Endothelial cell of umbilical vein (primary cell): ENCODE measurements around the gene WDR93. TPM values are rescaled to one million over a fixed set of nuclear protein-coding genes. Genes with fewer than 3 reads are reported as not detected.

Source experiments
- BruUV-seq: library from RNA; stranded (reverse); fragments of 400-500 nt; replicated peaks from 2 replicates; lab custom pipeline; 2021; lab: Mats Ljungman, UMichigan
- CTCF ChIA-PET: fragments of 300-600, 350-600 bp; sonication (Branson Sonifier 250); formaldehyde crosslinking; loops from one replicate; lab custom pipeline; 2021; ENCODE audit warnings: antibody characterized with exemption, inconsistent platforms; lab: Charles Lee
- POLR2A ChIA-PET: fragments of 300-600, 350-600 bp; sonication (Branson Sonifier 250); formaldehyde crosslinking; loops from one replicate; lab custom pipeline; 2021; ENCODE audit warnings: antibody characterized with exemption, inconsistent platforms; lab: Charles Lee
- DNase-seq: peaks from one replicate; pipeline ENCODE4 v3.0.0-alpha.2; 2011; ENCODE audit warnings: low read depth, low spot score
- FAIRE-seq: peaks from 2 replicates; lab custom pipeline; 2011; peaks lifted over from hg19 to GRCh38; lab: Jason Lieb, UNC
- H2AFZ ChIP-seq: 2 replicates; pipeline ENCODE4 v1.6.0; 2012; ENCODE audit warnings: low read depth, low read length, control low read depth, inconsistent platforms
- H3K27ac ChIP-seq: 2 replicates; pipeline ENCODE4 v1.5.1; 2011; ENCODE audit warnings: low read depth, mild to moderate bottlenecking, control low read depth, low read length, moderate library complexity; ENCODE audit not compliant: insufficient read depth
- H3K27me3 ChIP-seq, 2 experiments: 2 replicates each; pipeline versions ENCODE4 v1.6.0 to v1.6.1; 2011; ENCODE audit warnings: low read length in 2 of 2, mixed read lengths in 1 of 2; ENCODE audit not compliant: control insufficient read depth in 2 of 2, insufficient read depth in 2 of 2
- H3K36me3 ChIP-seq, 2 experiments: 2 replicates in 1 of 2; 3 replicates in 1 of 2; pipeline ENCODE4 v1.5.1; 2011; ENCODE audit warnings: low read length in 2 of 2, mild to moderate bottlenecking in 1 of 2, moderate library complexity in 1 of 2; ENCODE audit not compliant: control insufficient read depth in 2 of 2, insufficient read depth in 2 of 2; ENCODE audit errors: extremely low read depth in 1 of 2
- H3K4me1 ChIP-seq: 3 replicates; pipeline ENCODE4 v1.5.1; 2011; ENCODE audit warnings: mild to moderate bottlenecking, low read length; ENCODE audit not compliant: control insufficient read depth, insufficient read depth; ENCODE audit errors: extremely low read depth
- H3K4me2 ChIP-seq: 2 replicates; pipeline ENCODE4 v1.6.1; 2011; ENCODE audit warnings: low read length, control low read depth, mixed read lengths; ENCODE audit not compliant: insufficient read depth
- H3K4me3 ChIP-seq, 3 experiments: fragments of 200-600 bp in 1 of 3; sonication (generic), shearing (Covaris generic) in 1 of 3; replicated peaks in 1 of 3; 2 replicates each; pipeline ENCODE4 v1.5.1; 2011 to 2016; ENCODE audit warnings: control low read depth in 3 of 3, low read length in 3 of 3, mild to moderate bottlenecking in 2 of 3, inconsistent platforms in 1 of 3, low read depth in 1 of 3, moderate library complexity in 1 of 3; ENCODE audit not compliant: insufficient read depth in 1 of 3
- H3K79me2 ChIP-seq: 2 replicates; pipeline ENCODE4 v1.6.0; 2012; ENCODE audit warnings: low read length, inconsistent platforms; ENCODE audit not compliant: control insufficient read depth, insufficient read depth
- H3K9ac ChIP-seq: replicated peaks from 2 replicates; pipeline ENCODE3; 2011; ENCODE audit warnings: low read length, control low read depth; ENCODE audit not compliant: insufficient read depth; ENCODE audit errors: extremely low read depth
- H3K9me1 ChIP-seq: replicated peaks from 3 replicates; pipeline ENCODE4 v1.6.0; 2011; ENCODE audit warnings: mild to moderate bottlenecking, low read length; ENCODE audit not compliant: control insufficient read depth, insufficient read depth; ENCODE audit errors: extremely low read depth
- H3K9me3 ChIP-seq: replicated peaks from 2 replicates; pipeline ENCODE4 v1.5.1; 2012; ENCODE audit warnings: low read length, inconsistent platforms; ENCODE audit not compliant: control insufficient read depth, insufficient read depth
- H4K20me1 ChIP-seq: replicated peaks from 2 replicates; pipeline ENCODE3; 2011; ENCODE audit warnings: mild to moderate bottlenecking, low read length; ENCODE audit not compliant: control insufficient read depth, insufficient read depth; ENCODE audit errors: extremely low read depth
- CTCF ChIP-seq, 2 donors: IDR thresholded peaks; 1 replicate in 1 of 2; 2 replicates in 1 of 2; pipeline ENCODE4 v1.5.1; 2011; ENCODE audit warnings: low read length in 2 of 2, mild to moderate bottlenecking in 2 of 2, moderate library complexity in 2 of 2, control low read depth in 1 of 2, inconsistent platforms in 1 of 2, low read depth in 1 of 2; ENCODE audit not compliant: insufficient read depth in 1 of 2; ENCODE audit errors: extremely low read depth in 1 of 2
- EZH2 ChIP-seq: IDR thresholded peaks from 2 replicates; pipeline ENCODE4 v1.6.1; 2012; ENCODE audit warnings: borderline replicate concordance, low read depth, mild to moderate bottlenecking, moderate library complexity, low read length, inconsistent platforms; ENCODE audit not compliant: severe bottlenecking
- FOS ChIP-seq: IDR thresholded peaks from 2 replicates; pipeline ENCODE4 v1.6.1; 2011; ENCODE audit warnings: mild to moderate bottlenecking, low read length, moderate library complexity, borderline replicate concordance; ENCODE audit not compliant: insufficient read depth
- GATA2 ChIP-seq: IDR thresholded peaks from 2 replicates; pipeline ENCODE4 v1.7.0; 2011; ENCODE audit warnings: low read depth, mild to moderate bottlenecking, moderate library complexity, mixed read lengths, low read length; ENCODE audit not compliant: insufficient read length, insufficient read depth
- JUN ChIP-seq: IDR thresholded peaks from 2 replicates; pipeline ENCODE4 v1.6.1; 2011; ENCODE audit warnings: borderline replicate concordance, low read depth; ENCODE audit not compliant: insufficient read length, insufficient read depth
- MAX ChIP-seq: IDR thresholded peaks from 2 replicates; pipeline ENCODE4 v1.6.1; 2011; ENCODE audit not compliant: insufficient read depth, insufficient read length
- MYC ChIP-seq: IDR thresholded peaks from one replicate; pipeline ENCODE4 v1.6.1; 2011; ENCODE audit warnings: mild to moderate bottlenecking, low read depth, low read length
- POLR2A ChIP-seq: IDR thresholded peaks from 2 replicates; pipeline ENCODE4 v1.6.1; 2012; ENCODE audit warnings: low read depth, mild to moderate bottlenecking, control low read depth, low read length
- POLR2AphosphoS5 ChIP-seq: IDR thresholded peaks from 2 replicates; pipeline ENCODE4 v1.6.1; 2012; ENCODE audit warnings: low read depth, mild to moderate bottlenecking, control low read depth, low read length, moderate library complexity; ENCODE audit not compliant: insufficient read depth
- dilution Hi-C: fragments of 300-500 bp; cut with MboI; formaldehyde crosslinking; loops from one replicate; pipeline ENCODE4 v1.15.0; 2019; ENCODE audit warnings: low sequenced_read_pairs; ENCODE audit not compliant: extremely low pct_ligation_motif_present
- intact Hi-C: fragments of 100-400 bp; cut with micrococcal nuclease; formaldehyde crosslinking; loops from one replicate; pipeline ENCODE4 v1.10.0; 2022
- polyA plus RNA-seq, 4 experiments: library from polyadenylated mRNA; depleted of rRNA in 3 of 4; stranded (reverse) in 3 of 4; unstranded in 1 of 4; fragments of >200 nt; gene quantifications; 2 replicates each; pipeline versions ENCODE4 v1.2.1 to v1.2.3, GENCODE V29; 2011 to 2012; ENCODE audit warnings: missing spikeins in 1 of 4
- total RNA-seq: library from RNA; stranded (reverse); gene quantifications from 2 replicates; pipeline ENCODE4 v1.2.3, GENCODE V29; 2021

WDR93 gene
- total and polyA plus RNA-seq, 2 donors (not counting 3 experiments of a cell fraction or from before 2014, with no cell fraction given): 0.07 TPM; not detected in 1

DNA sequence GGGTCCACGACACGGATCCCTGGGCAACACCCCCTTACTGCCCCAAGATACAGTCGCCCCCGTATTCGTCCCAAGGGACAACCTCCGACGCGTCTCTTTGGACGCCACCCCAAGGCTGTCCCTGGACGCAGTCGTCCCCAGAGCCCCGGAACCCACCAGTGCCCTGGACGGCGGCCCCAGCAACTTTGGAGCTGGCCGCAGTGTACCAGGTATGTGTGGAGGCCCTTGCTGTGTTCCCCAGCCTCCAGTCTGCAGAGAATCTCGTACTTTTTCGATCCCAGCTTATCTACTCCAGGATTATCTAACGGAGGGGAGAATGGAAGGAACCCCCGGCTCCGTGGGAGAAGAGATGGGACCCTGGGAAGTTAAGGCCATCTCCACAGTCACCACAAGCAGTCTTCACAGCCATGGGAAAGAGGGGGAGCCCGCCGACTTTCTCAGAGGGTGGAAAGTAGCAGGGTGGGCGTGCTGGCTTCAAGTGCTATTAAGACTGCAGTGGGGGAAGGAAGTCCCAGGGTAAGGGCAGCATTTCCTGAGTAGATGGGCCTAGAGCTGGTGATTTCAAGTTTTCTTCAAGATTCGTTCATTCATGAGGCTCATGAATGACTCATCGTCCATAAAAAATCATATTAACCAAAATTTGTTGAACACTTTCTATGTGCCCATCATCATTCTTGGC is 86.6 kb downstream of the WDR93 start:
- dilution Hi-C loops: no loop called here
- no peaks in the 10 kb centered on the region for H3K9me1 ChIP-seq

GRCh38 chr15:89777782-89778380 is 87.3 kb downstream of the WDR93 start:
- Histone ChIP-seq H3K79me2 (no peaks in the 10 kb centered on the region), H3K36me3 (no peaks in the 10 kb centered on the region), H3K9me3 (no peaks in the 10 kb centered on the region), H3K4me3 (no peak overlapping the region), H3K9me1 (no peaks in the 10 kb centered on the region), H2AFZ (no peak overlapping the region), H3K4me1 (peaks cover 6% of the 10 kb centered on the region), H4K20me1 (no peaks in the 10 kb centered on the region), H3K27ac (no peak overlapping the region), H3K27me3 (no peaks in the 10 kb centered on the region), H3K9ac (no peak overlapping the region), H3K4me2 (no peak overlapping the region)
- DNase-seq (no peak), FAIRE-seq (no peak)
- CTCF ChIA-PET: interaction anchor here (1.1 to 2.4 kb wide), 4 partner anchors 17 to 110 kb away, joined by 3 to 17 read pairs (median 8); no protein-coding TSS in a partner anchor
- POLR2A ChIA-PET: no interaction called here
- dilution Hi-C loops: no loop called here
- intact Hi-C loops: loop anchor here (2.0 to 5.0 kb wide), 3 partner anchors 17 to 39 kb away; no protein-coding TSS in a partner anchor
- no TSS peak for BruUV-seq
- TF ChIP-seq EZH2 (no peak), FOS (no peak), JUN (no peak), POLR2A (no peak), GATA2 (no peak), CTCF (IDR thresholded peaks at IDR 0.05; ENCODE audit: extremely low read depth in 1 of 2, insufficient read depth in 1 of 2, low read depth in 1 of 2, low read length in 2 of 2) (no peak), MYC (no peak), MAX (no peak), POLR2AphosphoS5 (no peak)

More for the DNA sequence above, 86.6 kb downstream of the WDR93 start:
- ChIA-PET POLR2A (no interaction called here), CTCF (interaction anchor here (1.5 to 2.4 kb wide), 3 partner anchors 16 to 111 kb away, joined by 4 to 17 read pairs (median 13); no protein-coding TSS in a partner anchor)
- Histone ChIP-seq H3K4me1 (peaks cover 6% of the 10 kb centered on the region), H3K79me2 (no peaks in the 10 kb centered on the region), H3K9ac (no peak overlapping the region), H4K20me1 (no peaks in the 10 kb centered on the region), H3K4me3 (peak overlapping the region in 1 of 3 experiments; percentile 30), H3K4me2 (peak overlapping the region; percentile 44), H3K27ac (no peak overlapping the region), H3K36me3 (no peaks in the 10 kb centered on the region), H2AFZ (peak overlapping the region; percentile 90), H3K9me3 (no peaks in the 10 kb centered on the region), H3K27me3 (no peaks in the 10 kb centered on the region)
- TF ChIP-seq JUN (peak; percentile 43), MYC (no peak)
- BruUV-seq: no TSS peak
- DNase-seq: no peak
- FAIRE-seq: peak; percentile 58
- intact Hi-C loops: loop anchor here (2.0 to 5.0 kb wide), 3 partner anchors 18 to 40 kb away; no protein-coding TSS in a partner anchor
